HepG2 (cell line): ENCODE results near the gene STX1B. TPM values are rescaled to one million over a fixed set of nuclear protein-coding genes. Genes with fewer than 3 reads are reported as not detected.

Experiments
- BHLHE40 ChIP-seq: IDR thresholded peaks from 2 replicates; pipeline ENCODE4 v1.6.1; 2011; ENCODE audit warnings: low read length, improper control_type of control experiment
- CBFB ChIP-seq: sonication (generic); formaldehyde crosslinking; IDR thresholded peaks from 2 replicates; pipeline ENCODE4 v1.4.0; 2020; ENCODE audit warnings: missing genetic modification reagents
- HNF4A ChIP-seq: sonication (generic); formaldehyde crosslinking; IDR thresholded peaks from 2 replicates; pipeline ENCODE4 v1.4.0; 2020; ENCODE audit warnings: missing genetic modification reagents
- JDP2 ChIP-seq: sonication (generic); formaldehyde crosslinking; IDR thresholded peaks from 2 replicates; pipeline ENCODE4 v1.8.1; 2022; ENCODE audit warnings: missing genetic modification reagents, borderline replicate concordance
- MIER2 ChIP-seq: IDR thresholded peaks from 2 replicates; pipeline ENCODE4 v1.6.1; 2016; ENCODE audit warnings: missing biosample characterization, missing genetic modification reagents
- MIXL1 ChIP-seq: IDR thresholded peaks from 2 replicates; pipeline ENCODE4 v1.6.1; 2016
- SMAD9 ChIP-seq: sonication (generic); formaldehyde crosslinking; IDR thresholded peaks from 2 replicates; pipeline ENCODE4 v1.5.1; 2020; ENCODE audit warnings: mild to moderate bottlenecking, missing genetic modification reagents
- SRF ChIP-seq: IDR thresholded peaks from 2 replicates; pipeline ENCODE4 v1.6.1; 2011; ENCODE audit warnings: mild to moderate bottlenecking, low read depth, low read length, moderate library complexity
- ZBTB20 ChIP-seq: sonication (generic); formaldehyde crosslinking; IDR thresholded peaks from 2 replicates; pipeline ENCODE4 v1.8.1; 2023; ENCODE audit warnings: missing genetic modification reagents, low read depth, mild to moderate bottlenecking, borderline replicate concordance
- ZBTB7B ChIP-seq: sonication (generic); formaldehyde crosslinking; IDR thresholded peaks from 2 replicates; pipeline ENCODE4 v1.4.0; 2020; ENCODE audit warnings: missing genetic modification reagents
- ZNF124 ChIP-seq: sonication (generic); formaldehyde crosslinking; IDR thresholded peaks from 2 replicates; pipeline ENCODE4 v1.4.0; 2020; ENCODE audit warnings: missing genetic modification reagents
- ZNF225 ChIP-seq: sonication (generic); formaldehyde crosslinking; IDR thresholded peaks from 2 replicates; pipeline ENCODE4 v1.4.0; 2020; ENCODE audit warnings: mild to moderate bottlenecking, missing genetic modification reagents
- ZNF230 ChIP-seq: sonication (generic); formaldehyde crosslinking; IDR thresholded peaks from 2 replicates; pipeline ENCODE4 v1.4.0; 2020; ENCODE audit warnings: mild to moderate bottlenecking, missing genetic modification reagents
- ZNF282 ChIP-seq: fragments of 450-650 bp; IDR thresholded peaks from 2 replicates; pipeline ENCODE4 v1.6.1; 2018; ENCODE audit not compliant: partially characterized antibody
- ZNF326 ChIP-seq: sonication (generic); formaldehyde crosslinking; IDR thresholded peaks from 2 replicates; pipeline ENCODE4 v1.4.0; 2020; ENCODE audit warnings: missing genetic modification reagents, borderline replicate concordance
- ZNF34 ChIP-seq: sonication (generic); formaldehyde crosslinking; IDR thresholded peaks from 2 replicates; pipeline ENCODE4 v1.4.0; 2020; ENCODE audit warnings: mild to moderate bottlenecking, missing genetic modification reagents, borderline replicate concordance
- ZNF446 ChIP-seq: sonication (generic); formaldehyde crosslinking; IDR thresholded peaks from 2 replicates; pipeline ENCODE4 v1.5.0; 2020; ENCODE audit warnings: mild to moderate bottlenecking, missing genetic modification reagents
- ZNF749 ChIP-seq: sonication (generic); formaldehyde crosslinking; IDR thresholded peaks from 2 replicates; pipeline ENCODE4 v1.8.0; 2022; ENCODE audit warnings: mild to moderate bottlenecking, missing genetic modification reagents, moderate library complexity, borderline replicate concordance
- ZNF879 ChIP-seq: sonication (generic); formaldehyde crosslinking; IDR thresholded peaks from 2 replicates; pipeline ENCODE4 v1.8.1; 2023; ENCODE audit warnings: missing genetic modification reagents
- polyA plus RNA-seq, 8 experiments: library from polyadenylated mRNA; depleted of rRNA in 3 of 8; stranded (reverse) in 7 of 8; unstranded in 1 of 8; fragments of >200 nt; fragmentation: Illumina TruSeq in 4 of 8; extraction: Trizol in 4 of 8; gene quantifications; 2 replicates each; pipeline versions ENCODE4 v1.2.1 to v1.2.3, GENCODE V29; 2011 to 2016; ENCODE audit warnings: low read depth in 4 of 8, missing spikeins in 1 of 8, mixed read lengths in 1 of 8; ENCODE audit not compliant: insufficient read depth in 1 of 8
- total RNA-seq, 5 experiments: library from RNA; depleted of rRNA; stranded (reverse); fragments of >200 nt; fragmentation: Illumina TruSeq; extraction: Trizol; gene quantifications; 2 replicates each; pipeline ENCODE4 v1.2.3, GENCODE V29; 2016; ENCODE audit warnings: low read depth in 1 of 5
- TF ChIP-seq, protein P1 (sequence below): sonication (generic); formaldehyde crosslinking; IDR thresholded peaks from 2 replicates; pipeline ENCODE4 v1.4.0; 2020; ENCODE audit warnings: missing genetic modification reagents, borderline replicate concordance
- TF ChIP-seq, protein P2 (sequence below): sonication (generic); formaldehyde crosslinking; conservative IDR thresholded peaks from 2 replicates; pipeline ENCODE4 v1.4.0; 2020; ENCODE audit warnings: mild to moderate bottlenecking, missing genetic modification reagents, moderate library complexity
- TF ChIP-seq, protein P3 (sequence below): sonication (generic); formaldehyde crosslinking; IDR thresholded peaks from 2 replicates; pipeline ENCODE4 v1.5.0; 2020; ENCODE audit warnings: missing genetic modification reagents
- TF ChIP-seq, protein P4 (sequence below): sonication (generic); formaldehyde crosslinking; IDR thresholded peaks from 2 replicates; pipeline ENCODE4 v1.5.0; 2020; ENCODE audit warnings: missing genetic modification reagents

The STX1B gene
- total and polyA plus RNA-seq, 2 of the 13 experiments (the other 11 are each of a cell fraction or from before 2014, with no cell fraction given), result 2.1 to 3.0 TPM

DNA sequence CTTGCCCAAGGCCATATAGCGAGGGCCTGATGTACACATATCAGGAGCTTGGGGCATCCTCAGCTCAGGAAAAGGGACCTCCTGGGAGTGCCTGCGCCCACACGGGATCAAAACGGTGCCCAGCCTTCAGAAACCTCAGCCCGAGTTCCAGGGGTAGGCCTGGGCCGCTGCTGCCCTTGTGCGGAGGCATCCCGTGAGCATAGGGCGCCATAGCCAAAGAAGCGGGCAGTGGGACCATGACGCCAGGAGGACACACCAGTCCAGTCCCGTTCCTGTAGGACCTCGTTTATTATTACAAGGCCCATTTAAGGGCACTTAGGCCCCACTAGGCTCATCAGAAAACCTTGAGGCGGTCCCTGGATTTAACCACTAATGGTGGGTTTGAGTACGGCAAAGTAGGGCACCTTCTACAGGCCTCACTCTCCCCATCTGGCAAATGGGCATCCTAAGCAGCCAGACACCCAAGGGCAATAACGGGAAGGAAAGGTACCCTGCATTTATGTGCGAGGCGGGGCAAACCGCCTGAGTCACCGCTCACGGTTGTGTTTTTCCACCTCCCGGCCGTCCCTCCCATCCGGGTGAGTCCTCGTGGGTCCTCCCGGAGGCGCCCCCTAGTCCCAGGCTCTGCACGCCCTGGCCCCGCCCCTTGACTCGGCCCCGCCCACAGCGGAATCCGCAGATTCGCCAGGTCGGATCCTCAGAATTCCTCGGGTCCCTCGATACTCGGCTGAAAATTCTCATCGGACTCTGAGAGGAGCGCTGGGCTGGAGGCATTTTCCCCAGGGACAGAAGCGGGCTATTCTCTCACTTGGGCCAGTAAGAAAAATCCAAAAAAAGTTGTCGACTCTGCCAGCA lies 53.6 kb downstream of the STX1B start (continued):
- TF ChIP-seq ZBTB20 (CRISPR knock-in tag), result no peak
- peak; percentile 66; the same call in 1 of the 2 replicates for TF ChIP-seq ZNF749 (CRISPR knock-in tag)
- TF ChIP-seq, protein P1, sequence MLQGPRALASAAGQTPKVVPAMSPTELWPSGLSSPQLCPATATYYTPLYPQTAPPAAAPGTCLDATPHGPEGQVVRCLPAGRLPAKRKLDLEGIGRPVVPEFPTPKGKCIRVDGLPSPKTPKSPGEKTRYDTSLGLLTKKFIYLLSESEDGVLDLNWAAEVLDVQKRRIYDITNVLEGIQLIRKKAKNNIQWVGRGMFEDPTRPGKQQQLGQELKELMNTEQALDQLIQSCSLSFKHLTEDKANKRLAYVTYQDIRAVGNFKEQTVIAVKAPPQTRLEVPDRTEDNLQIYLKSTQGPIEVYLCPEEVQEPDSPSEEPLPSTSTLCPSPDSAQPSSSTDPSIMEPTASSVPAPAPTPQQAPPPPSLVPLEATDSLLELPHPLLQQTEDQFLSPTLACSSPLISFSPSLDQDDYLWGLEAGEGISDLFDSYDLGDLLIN (CRISPR knock-in tag), result peak; percentile 54; the same call in 1 of the 2 replicates
- 0 out of 2 replicates have a peak, but pooled peaks have one; percentile 14 for TF ChIP-seq MIXL1
- no peak for TF ChIP-seq CBFB (CRISPR knock-in tag)
- TF ChIP-seq, protein P2, sequence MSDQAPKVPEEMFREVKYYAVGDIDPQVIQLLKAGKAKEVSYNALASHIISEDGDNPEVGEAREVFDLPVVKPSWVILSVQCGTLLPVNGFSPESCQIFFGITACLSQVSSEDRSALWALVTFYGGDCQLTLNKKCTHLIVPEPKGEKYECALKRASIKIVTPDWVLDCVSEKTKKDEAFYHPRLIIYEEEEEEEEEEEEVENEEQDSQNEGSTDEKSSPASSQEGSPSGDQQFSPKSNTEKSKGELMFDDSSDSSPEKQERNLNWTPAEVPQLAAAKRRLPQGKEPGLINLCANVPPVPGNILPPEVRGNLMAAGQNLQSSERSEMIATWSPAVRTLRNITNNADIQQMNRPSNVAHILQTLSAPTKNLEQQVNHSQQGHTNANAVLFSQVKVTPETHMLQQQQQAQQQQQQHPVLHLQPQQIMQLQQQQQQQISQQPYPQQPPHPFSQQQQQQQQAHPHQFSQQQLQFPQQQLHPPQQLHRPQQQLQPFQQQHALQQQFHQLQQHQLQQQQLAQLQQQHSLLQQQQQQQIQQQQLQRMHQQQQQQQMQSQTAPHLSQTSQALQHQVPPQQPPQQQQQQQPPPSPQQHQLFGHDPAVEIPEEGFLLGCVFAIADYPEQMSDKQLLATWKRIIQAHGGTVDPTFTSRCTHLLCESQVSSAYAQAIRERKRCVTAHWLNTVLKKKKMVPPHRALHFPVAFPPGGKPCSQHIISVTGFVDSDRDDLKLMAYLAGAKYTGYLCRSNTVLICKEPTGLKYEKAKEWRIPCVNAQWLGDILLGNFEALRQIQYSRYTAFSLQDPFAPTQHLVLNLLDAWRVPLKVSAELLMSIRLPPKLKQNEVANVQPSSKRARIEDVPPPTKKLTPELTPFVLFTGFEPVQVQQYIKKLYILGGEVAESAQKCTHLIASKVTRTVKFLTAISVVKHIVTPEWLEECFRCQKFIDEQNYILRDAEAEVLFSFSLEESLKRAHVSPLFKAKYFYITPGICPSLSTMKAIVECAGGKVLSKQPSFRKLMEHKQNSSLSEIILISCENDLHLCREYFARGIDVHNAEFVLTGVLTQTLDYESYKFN (CRISPR knock-in tag), result peak; percentile 52
- TF ChIP-seq ZBTB7B, result 0 out of 2 replicates have a peak, but pooled peaks have one; percentile 25
- no peak for TF ChIP-seq JDP2 (CRISPR knock-in tag)
- TF ChIP-seq HNF4A, result no peak; the same call in 1 of the 2 replicates
- no peak for TF ChIP-seq ZNF34 (CRISPR knock-in tag)
- TF ChIP-seq ZNF326 (CRISPR knock-in tag), result no peak
- no peak for TF ChIP-seq ZNF230 (CRISPR knock-in tag)
- peak; percentile 66; the same call in 1 of the 2 replicates for TF ChIP-seq ZNF225 (CRISPR knock-in tag)
- TF ChIP-seq MIER2 (CRISPR knock-in tag), result no peak; the same call in 1 of the 2 replicates
- no peak for TF ChIP-seq ZNF124 (CRISPR knock-in tag)
- TF ChIP-seq ZNF879, result no peak
- no peak for TF ChIP-seq ZNF282
- no peak for TF ChIP-seq SMAD9
- TF ChIP-seq, protein P3, sequence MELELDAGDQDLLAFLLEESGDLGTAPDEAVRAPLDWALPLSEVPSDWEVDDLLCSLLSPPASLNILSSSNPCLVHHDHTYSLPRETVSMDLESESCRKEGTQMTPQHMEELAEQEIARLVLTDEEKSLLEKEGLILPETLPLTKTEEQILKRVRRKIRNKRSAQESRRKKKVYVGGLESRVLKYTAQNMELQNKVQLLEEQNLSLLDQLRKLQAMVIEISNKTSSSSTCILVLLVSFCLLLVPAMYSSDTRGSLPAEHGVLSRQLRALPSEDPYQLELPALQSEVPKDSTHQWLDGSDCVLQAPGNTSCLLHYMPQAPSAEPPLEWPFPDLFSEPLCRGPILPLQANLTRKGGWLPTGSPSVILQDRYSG (CRISPR knock-in tag), result no peak; the same call in 1 of the 2 replicates
- TF ChIP-seq, protein P4, sequence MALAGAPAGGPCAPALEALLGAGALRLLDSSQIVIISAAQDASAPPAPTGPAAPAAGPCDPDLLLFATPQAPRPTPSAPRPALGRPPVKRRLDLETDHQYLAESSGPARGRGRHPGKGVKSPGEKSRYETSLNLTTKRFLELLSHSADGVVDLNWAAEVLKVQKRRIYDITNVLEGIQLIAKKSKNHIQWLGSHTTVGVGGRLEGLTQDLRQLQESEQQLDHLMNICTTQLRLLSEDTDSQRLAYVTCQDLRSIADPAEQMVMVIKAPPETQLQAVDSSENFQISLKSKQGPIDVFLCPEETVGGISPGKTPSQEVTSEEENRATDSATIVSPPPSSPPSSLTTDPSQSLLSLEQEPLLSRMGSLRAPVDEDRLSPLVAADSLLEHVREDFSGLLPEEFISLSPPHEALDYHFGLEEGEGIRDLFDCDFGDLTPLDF (CRISPR knock-in tag), result no peak
- peak; percentile 55; the same call in 1 of the 2 replicates for TF ChIP-seq BHLHE40
- TF ChIP-seq SRF, result no peak
- TF ChIP-seq ZNF446 (CRISPR knock-in tag), result peak; percentile 88; the same call in 1 of the 2 replicates
